Hindlimb muscle (tissue), 1 donor: Measurements from ENCODE around the gene CNGB1. TPM values are rescaled to one million over a fixed set of nuclear protein-coding genes. Genes with fewer than 3 reads are reported as not detected.
"Not testable (repeated sequence)": the region's sequence is repeated elsewhere in the genome, so short reads cannot be mapped to it uniquely, and the experiment has no call there.

Experiments used
- DNase-seq: peaks from one replicate; pipeline ENCODE4 v3.0.0-alpha.2; 2013
- polyA plus RNA-seq: library from polyadenylated mRNA; unstranded; fragments of 120-200 nt; gene quantifications from one replicate; pipeline ENCODE4 v1.2.1, GENCODE V29; 2013; ENCODE audit not compliant: insufficient read length

The CNGB1 gene
- polyA plus RNA-seq, 1 donor, result not detected

DNA sequence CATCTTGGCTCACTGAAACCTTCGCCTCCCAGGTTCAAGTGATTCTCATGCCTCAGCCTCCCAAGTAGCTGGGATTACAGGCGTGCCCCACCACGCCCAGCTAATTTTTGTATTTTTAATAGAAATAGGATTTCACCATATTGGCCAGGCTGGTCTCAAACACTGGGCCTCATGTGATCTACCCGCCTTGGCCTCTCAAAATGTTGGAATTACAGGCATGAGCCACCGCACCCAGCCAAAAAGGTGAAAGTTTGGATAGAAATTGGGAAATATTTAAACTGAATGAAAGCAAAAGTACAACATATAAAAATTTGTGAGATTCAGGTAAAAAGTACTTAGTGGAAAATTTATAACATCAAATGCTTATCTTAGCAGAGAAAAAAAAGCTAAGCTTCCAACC, 115.7 kb downstream of the CNGB1 start:
- no peak for DNase-seq

DNA sequence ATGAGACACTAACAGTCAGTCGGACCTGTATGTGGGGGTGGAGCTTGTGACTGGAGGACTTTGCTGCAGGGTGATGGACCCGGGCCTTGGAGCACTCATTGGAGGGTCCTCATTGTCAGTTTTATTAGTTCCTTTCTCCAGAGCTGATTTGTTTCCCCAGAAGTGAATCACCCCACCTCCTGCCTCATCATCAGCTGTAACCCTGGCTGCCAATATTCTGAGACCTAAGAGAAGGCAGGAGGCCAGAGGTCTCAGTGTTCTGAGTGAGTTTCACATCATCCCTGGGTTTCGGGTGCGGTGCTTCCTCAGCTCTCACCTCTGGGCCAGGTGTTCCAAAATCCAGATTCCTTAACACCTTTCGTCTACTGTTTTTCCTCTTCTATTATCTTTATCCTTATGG, 118.7 kb downstream of the CNGB1 start:
- no peak for DNase-seq

DNA sequence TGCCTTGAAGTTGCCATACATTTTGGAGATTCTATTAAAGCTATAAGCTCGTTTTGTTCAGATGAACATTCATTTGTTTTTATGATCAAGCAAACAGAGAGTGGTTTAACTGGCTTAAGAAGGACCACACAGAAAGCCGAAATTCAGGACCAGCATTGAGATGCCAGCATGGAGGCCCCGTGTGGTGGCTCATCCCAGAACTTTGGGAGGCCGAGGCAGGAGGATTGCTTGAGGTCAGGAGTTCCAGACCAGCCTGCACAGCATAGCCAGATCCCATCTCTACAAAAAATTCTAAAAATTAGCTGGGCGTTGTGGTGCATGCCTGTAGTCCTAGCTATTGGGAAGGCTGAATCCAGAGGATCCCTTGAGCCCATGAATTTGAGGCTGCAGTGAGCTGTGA, 122.7 kb downstream of the CNGB1 start:
- DNase-seq, result no peak

DNA sequence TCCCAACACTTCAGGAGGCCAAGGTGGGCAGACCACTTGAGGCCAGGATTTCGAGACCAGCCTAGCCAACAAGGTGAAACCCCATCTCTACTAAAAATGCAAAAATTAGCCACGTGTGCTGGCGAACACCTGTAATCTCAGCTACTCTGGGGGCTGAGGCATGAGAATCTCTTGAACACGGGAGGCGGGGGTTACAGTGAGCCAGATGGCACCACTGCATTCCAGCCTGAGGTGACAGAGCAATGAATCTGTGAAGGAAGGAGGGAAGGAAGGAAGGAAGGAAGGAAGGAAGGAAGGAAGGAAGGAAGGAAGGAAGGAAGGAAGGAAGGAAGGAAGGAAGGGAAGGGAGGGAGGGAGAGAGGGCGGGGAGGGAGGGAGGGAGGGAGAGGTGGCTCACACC, 124.0 kb downstream of the CNGB1 start:
- DNase-seq, result not testable (repeated sequence)

DNA sequence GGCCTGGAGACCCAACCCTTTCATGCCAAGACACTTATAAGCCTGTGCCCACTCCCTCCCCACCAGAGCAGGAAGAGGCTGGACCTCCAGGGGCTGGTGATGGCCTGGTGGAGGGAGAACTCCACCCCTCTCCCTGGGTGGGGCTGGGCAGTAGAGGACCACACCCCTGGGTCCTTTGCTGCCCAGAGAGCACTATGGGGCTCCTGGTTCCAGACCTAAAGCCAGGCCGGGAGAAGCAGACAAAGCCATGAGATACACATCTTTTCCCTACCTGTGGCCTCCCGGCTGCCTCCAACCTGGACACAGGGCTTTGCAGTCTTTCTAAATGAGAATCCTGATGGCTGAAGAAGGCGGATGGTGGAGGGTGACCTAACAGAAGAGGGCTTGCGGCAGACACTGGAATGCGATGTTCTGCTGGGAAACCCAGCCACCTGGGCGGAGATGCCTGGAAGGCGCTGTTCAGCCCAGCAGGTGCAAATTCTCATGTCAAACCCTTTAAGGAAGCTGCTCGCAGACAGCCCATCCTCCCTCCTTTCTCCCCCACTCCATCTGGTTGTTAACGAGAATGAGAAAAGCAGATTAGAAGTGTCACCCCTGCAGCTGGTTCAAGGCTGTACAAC, 124.7 kb downstream of the CNGB1 start:
- DNase-seq, result no peak

DNA sequence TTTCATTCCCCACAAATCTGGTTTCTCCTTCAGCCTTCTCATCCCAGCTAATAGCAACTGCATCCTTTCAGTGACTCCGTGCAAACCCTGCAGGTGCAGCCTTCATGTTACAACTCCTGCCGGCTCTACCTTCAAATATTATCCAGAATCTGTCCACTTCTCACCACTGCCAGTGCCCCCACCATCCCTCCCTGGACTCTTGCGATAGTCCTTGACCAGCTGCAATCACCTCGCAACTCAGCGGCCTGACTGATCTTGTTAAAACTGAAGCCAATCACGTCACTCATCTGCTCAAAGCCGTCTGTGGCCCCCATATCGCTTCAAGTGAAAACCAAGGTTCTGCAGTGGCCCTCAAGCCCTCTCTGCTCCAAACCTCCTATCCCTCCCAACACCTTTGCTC, 125.8 kb downstream of the CNGB1 start:
- no peak for DNase-seq

DNA sequence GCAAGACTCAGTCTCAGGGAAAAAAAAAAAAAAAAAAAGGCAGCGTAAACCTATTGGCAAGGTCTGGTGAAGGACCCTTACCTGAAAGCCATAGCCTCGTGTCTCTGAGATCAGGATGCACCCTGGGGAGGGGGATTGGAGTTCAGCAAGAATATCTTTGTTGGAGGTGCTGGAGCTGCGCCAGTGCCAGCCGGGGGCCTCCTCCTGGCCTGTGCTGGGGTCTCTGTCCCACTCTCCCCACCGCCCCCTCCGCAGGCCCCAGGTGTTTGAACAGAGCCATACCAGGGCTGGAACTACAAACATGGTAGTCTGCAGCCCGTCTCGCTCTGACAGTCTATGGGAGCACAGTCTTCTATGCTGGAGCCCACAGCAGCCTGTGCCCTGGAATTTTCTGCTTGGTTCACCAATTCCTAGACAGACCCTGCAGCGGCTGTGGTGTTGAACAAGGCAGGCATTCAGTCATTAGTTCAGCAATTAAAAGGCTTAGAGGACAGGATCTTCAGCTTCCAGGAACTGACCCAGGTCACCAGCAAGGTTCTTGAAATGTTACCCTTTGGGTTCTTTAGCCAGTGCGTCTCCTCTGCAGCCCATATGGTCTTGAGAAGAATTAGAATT, 126.4 kb downstream of the CNGB1 start:
- DNase-seq, result no peak

DNA sequence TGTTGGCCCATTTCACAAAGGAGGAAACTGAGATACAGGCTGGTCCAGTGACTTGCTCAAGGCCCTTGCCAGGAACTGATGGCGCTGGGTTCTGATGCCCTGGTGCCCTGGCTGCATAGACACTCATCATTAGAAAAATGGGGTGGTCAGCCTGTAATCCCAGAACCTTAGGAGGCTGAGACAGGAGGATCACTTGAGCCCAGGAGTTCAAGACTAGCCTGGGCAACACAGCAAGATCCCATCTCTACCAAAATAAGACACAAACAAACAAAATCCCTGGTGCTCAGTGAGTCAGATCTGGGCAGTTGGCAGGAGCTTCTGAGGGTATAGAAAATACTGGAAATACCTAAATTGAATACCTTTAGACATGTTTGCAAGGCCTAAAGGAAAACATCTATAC, 127.5 kb downstream of the CNGB1 start:
- DNase-seq, result no peak

DNA sequence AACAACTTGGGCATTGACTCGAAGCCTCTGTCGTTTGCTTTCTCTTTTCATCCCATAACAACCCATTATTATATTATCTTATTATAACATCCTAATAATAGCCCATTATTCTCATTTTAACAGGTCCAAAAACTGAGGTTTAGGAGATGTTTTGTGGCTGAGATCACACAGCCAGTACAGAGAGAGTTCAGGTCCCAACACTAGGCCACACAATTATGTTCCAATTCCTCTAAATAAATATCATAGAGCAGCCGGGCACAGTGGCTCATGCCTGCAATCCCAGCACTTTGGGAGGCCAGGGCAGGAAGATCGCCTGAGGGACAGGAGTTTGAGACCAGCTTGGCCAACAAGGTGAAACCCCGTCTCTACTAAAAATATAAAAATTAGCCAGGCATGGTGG, 128.3 kb downstream of the CNGB1 start:
- DNase-seq, result no peak

DNA sequence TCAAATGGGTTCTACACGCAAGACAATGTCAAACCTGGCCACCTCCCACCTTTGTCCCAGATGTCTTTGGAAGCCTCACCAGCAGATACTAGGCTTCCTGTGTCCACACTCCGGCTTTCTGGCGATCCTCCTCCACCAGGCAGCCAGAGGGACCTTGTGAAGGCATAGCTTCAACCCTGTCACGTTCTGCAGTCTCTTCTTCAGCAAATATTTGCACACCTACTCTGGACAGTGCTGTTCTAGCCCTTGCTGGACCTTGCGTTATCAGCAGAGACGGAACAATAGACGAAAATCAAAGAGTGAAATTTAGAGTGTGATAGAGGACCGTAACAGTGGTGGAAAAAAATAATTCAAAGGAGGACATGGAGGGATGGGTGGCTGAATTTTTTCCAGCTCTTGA, 130.1 kb downstream of the CNGB1 start:
- DNase-seq, result no peak

DNA sequence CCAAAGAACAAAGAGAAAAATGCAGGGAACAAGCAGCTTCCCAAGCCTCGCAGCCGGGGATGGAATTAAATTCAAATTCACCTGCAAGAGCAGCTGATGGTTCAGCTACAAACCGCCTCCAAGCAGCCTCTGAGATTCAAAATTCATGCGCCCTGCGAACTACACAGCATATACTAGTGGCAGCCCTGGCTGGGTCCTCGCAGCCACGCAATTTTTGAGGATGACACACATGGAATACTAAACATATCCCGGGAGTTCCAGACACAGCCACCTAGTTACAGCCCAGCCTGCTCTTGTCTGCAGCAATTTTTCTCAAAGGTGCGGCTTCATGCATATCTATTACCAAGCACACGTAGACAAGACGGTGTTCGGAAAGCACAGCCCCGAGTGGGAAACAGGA, 132.8 kb downstream of the CNGB1 start:
- no peak for DNase-seq

DNA sequence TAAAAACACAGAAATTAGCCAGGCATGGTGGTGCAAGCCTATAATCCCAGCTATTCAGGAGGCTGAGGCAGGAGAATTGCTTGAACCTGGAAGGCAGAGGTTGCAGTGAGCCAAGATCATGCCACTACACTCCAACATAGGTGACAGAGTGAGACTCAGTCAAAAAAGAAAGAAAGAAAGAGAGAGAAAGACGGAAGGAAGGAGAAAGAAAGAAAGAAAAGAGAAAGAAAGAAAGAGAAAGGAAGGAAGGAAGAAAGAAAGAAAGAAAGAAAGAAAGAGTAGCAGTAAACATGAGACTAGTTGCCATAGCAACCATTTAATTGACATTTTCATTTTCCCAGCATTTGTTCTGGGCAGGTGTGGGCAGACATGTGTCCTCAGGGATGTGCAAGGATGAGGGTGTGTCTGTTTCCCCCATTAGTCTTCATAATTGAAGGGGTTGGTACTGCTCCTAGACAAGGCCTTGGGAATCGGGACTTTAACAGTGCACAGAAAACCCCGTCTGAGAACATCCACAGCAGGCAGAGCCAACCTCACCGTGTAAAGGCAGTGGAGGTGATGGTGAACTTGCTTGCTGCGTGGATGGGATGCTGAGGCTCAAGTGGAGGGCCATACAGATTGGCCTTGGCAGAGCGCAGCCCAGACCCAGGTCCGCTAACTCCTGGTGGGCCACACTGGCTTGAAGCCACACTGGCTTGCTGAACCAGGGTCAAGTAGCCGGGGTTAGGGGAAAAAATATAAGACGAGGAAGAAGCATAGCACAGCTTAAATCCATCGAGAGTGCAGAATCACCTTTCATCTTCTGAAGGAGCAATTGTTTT, 133.4 kb downstream of the CNGB1 start:
- no peak for DNase-seq

DNA sequence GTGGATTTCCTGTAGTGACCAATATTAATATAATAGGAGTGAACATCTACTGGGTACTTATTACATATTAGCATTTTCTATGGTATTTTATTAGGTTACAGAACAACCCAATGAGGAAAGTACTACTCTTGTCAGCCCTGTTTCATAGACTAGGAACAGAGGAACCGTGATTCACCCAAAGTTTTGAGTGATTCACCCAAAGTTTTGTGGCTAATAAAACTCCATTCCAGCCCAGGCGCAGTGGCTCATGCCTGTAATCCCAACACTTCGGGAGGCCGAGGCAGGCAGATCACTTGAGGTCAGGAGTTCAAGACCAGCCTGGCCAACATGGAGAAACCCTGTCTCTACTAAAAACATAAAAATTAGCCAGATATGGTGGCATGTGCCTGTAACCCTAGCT, 135.5 kb downstream of the CNGB1 start:
- not testable (repeated sequence) for DNase-seq

DNA sequence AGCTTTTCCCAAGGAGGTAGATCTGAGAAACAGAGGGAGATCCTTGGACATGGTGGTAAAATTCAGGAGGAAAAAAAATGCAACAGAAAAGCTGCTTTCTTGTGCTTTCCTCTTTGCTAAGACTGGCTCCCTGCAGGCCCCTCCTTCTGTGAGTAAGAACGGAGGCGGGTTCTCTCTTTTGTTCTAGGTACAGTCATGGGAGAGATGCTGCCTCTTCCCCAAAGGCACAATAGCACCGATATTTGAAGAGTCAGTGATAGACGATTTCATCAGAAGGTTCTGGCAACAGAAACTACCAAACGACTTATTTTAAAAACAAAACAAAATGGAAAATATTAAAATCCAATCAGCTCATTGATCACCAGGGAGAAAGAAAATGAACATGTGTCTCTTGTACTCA, 136.0 kb downstream of the CNGB1 start:
- DNase-seq, result no peak

Other genes with a start within 250 kb of the CNGB1 start
- gene KATNB1, start 235.4 kb downstream of the CNGB1 start, polyA plus RNA-seq, result 53.8 TPM
- 26.8 TPM for gene KIFC3, start 168.6 kb downstream of the CNGB1 start, polyA plus RNA-seq
- gene ZNF319, start 29.5 kb upstream of the CNGB1 start, polyA plus RNA-seq, result 8.0 TPM
- 15.7 TPM for gene USB1, start 30.3 kb upstream of the CNGB1 start, polyA plus RNA-seq
- gene MMP15, start 54.6 kb upstream of the CNGB1 start, polyA plus RNA-seq, result 29.5 TPM
- gene CFAP20, start 158.3 kb upstream of the CNGB1 start, polyA plus RNA-seq, result 47.5 TPM
- 85.3 TPM for gene CSNK2A2, start 227.0 kb upstream of the CNGB1 start, polyA plus RNA-seq